HG03139 (cell line): ENCODE data around the gene INTS7.
"Not testable (repeated sequence)": the region's sequence is repeated elsewhere in the genome, so short reads cannot be mapped to it uniquely, and the experiment has no call there.

Source experiments
- ATAC-seq: cut with Tn5 transposase; IDR thresholded peaks from one replicate; pipeline ENCODE4 v1.9.1; 2021; ENCODE audit not compliant: unreplicated experiment

INTS7 gene

DNA sequence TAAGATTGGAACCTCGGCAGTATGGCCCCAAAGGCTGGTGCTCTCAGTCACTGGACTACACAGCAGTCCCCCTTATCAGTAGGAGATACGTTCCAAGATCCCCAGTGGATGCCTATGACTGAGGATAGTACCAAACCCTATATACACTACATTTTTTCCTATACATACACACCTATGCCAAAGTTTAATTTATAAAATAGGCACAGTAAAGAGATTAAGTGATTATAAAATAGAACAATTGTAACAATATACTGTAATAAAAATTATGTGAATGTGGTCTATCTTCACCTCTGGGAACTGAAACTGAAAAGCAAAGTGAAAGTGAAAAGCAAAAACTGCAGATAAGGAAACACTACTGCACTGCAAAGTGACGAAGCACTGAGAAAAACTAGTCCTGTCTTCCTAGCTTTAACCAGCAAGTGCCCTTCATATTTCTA lies 96.8 kb downstream of the INTS7 start:
- ATAC-seq: peak; percentile 20

DNA sequence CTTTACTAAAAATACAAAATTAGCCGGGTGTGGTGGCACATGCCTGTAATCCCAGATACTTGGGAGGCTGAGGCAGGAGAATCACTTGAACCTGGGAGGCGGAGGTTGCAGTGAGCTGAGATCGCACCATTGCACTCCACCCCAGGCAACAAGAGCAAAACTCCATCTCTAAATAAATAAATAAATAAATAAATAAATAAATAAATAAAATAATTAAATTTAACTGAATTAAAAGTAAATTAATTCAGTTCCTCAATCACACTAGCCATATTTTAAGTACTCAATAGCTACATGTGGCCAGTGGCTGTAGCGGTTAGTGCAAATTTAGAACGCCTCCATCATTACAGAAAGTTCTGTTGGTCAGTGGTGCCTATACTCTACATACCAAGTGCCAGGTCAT lies 97.9 kb downstream of the INTS7 start:
- not testable (repeated sequence) for ATAC-seq

DNA sequence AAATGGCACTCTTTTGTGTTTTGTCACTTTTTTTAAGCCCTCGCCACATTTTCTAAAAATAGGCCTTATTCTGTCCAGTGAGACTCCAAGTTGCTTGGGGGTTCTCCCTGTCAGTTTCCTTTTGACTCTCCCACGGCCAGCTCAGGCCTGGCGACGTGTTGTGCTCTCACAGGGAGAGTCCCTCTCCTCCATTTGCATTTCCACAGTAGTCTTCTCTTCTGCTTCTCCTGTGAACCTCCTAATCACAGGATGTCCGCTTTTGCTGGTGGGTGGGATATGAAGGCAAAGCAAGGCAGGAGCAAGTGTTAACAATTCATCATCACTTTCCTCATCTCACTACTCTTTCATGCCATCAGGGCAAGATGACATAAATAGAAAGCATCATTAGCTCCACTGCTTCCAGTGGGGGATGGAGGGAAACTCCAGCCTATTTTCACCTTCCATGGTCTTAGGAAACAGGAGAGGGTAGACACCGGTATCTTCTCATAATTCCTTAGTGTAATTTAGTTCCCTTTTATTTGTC lies 99.8 kb downstream of the INTS7 start:
- ATAC-seq: peak; percentile 59

DNA sequence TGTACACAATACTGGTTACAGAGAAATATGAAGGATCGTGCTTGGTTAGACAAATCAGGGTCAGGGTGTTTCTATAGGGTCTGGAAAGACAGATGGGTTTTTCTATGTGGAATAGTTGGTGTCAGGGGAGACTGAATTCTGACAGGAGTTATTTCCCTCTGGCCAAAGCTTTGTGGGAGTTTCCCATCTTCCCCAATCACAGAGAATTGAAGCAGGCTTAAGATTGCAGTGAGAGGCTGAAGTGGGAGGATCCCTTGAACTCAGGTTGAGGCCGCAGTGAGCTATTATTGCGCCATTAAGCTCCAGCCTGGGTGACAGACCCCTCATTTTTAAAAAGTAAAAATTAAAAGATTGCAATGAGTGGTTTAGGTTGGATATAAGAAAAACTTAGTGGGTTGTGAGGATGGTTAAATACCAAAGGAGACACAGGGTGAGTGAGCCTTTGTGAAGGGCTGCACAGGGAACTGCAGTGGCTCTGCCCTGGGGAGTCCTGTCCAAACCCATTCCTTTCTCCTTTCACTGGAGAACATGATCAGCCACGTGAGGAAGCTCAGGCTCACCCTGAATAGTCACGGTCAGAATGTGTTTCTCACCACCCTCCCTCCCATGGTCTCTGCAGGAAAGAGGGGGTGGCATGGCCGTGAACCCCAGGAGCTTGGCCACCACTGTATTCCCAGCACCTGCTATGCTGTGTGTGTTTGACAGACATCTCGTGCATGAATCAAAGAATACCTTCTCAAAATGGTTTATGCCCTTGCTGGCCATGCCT lies 101.2 kb downstream of the INTS7 start:
- ATAC-seq: no peak

DNA sequence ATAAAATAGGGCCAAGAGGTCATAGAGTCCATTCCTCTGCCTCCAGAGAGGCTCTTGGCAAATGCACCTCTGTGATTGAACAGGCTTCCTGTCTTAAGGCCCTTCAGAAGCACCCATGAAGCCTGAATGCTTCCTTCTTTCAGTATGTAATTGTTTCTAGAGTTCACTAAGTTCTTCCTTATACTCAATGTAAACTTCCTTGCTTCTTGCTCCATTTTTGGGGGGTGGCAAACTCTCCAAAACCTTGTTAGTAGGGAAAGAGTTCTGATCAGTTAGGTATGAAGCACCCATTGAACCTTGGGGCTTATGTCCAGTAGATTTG lies 102.5 kb downstream of the INTS7 start:
- no peak for ATAC-seq

DNA sequence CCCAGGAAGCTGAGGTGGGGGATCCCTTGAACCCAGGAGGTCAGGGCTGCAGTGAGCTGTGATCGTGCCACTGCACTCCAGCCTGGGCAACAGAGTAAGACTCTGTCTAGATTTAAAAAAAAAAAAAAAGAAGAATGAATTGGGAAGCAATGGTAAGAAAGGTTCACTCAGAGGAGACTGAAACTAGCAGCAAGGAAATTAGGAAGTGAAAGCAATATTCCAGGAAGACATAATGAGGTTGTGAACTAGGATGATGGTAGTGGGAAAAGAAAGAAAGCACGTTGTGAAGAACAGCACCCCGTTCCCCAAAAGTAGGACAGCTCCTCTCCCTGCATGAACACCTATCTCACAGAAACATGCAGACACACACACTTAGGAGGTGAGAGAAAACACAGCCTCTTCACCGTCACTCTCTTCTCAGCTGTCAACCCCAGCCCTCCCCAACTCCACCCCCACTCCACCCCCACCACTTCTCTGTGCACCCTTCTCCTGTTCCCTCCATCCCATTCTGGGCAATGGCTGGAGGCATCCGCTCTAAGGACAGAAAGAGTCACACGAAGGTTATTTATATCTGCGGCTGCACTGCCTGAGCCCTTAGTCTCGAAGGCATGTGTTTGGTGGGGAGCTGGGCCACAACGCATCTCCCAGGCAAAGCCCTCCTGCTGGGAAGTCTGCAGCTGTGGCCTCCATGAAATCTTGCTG lies 103.0 kb downstream of the INTS7 start:
- ATAC-seq: no peak

DNA sequence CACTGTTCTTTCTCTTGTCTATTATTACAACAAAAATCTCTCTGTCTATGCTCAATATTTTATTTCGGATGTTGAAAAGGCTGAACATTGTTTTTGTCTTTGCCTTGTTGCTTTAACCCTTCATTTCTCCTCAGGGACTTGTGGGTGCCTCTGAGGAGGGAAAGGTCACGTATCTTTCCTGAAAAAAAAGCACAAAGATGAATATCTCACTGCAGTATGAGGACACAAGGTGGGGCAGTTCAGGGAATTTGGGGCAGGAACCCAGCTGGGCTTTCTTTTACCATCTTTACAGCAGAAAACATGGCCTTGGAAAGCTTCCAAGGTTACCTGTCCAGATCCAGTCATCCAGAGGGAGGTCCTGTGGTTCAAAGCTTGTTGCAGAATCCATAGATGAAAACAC lies 105.7 kb downstream of the INTS7 start:
- ATAC-seq: no peak

DNA sequence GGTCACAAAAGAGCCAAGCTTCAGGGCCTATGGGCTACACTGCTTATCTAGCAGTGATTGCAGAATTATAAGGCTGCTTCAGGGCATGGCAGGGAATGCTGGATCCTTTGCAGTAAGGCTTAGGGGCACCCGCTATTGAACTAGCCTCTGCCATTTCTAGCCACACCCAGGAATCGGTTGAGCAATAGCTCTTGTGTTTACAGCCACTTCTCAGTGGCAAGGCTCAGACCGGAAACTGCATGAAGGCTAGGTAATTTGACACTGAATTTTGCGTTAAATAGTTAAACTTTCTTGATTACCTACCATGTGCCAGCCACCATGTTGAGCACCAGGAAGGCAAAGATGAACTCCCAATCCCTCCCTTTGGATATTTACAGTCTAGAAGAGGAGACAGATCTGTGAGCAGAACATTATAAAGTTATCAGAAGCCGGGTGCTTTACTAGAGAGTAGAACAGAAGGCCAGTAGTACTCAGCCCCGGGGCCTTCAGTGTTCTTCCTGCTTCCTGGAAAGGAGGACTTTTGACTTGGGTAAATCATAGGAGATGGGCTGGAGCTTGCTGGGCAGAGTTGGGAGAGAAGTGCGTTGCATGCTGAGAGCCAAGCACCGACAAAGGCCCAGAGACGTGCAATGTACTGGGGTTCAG lies 106.2 kb downstream of the INTS7 start:
- no peak for ATAC-seq

DNA sequence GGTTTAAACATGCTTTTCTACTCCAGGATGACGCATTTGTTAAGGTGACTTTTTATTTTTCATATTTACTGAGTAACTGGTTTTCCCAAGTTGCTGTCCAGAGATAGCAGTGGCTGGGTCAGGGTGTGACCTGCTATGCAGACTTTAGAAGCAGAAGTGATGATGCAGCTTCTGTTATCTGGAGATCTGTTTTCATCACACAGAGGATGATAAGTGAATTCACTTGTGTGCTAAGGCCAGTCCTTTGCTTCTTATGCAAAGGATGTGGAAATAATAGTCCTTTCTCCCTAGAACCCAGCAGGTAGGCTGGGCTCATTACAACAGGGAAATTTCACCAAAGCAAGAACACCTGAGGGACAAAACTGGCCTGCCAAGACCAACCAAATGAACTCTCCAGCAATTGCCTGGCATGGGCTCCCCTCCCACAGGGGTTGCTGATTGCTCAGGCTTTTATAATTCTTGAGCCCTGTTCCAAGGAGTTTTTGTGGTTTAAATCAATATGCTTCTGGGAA lies 107.0 kb downstream of the INTS7 start:
- ATAC-seq: no peak

DNA sequence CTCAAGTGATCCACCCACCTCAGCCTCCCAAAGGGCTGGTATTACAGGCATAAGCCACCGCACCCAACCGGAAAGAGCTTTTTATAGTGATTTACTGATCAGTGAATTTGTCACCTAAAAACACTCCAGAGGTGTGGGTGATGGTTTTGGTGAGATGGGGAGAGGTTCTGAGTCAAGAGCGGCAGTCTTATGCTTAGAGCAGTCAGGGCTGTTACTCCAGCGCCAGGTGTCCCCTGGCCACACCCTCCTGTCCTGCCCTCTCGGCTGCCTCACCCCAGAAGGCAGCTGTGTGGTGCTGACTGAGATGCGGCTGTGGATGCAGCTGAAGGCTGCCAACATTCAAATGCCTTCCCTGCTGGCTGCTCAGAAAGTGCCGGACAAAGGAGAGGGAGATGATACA lies 110.3 kb downstream of the INTS7 start:
- ATAC-seq: no peak

DNA sequence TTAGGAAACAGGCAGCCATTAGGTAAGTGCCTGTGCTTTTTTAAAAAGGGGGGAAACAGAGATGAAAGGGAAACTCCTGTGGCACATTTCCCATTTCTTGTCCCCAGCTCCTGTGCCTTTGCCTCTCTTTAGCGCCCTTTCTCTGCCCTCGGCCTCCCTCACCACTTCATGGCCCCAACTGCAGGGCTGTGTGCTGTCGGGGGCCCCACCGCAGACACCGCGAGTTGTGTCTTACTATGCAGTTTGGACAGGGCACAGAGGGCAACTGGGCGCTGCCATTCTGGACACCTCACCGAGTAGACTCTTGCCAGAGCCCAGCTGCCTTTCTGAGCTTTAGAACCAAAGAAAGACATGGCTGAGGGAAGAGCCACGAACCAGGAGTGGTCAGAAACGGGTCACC lies 111.1 kb downstream of the INTS7 start:
- no peak for ATAC-seq

DNA sequence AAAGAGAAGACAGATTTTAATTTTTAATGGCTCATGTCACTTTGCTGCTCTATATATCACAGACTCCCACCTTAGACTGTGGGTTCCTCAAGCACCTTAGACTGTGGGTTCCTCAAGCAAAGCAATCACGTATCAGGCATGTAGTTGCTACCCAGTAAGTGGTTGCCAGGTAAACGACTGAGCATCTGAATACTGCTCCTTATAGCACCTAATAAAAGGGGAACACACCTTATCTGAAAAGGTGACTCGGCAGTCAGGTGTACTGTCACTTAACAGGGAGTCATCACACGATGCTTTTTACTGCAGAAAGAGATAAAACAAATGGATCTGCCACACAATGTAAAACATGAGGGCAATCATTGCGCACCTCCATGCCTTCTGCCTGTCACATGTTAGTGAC lies 112.3 kb downstream of the INTS7 start:
- no peak for ATAC-seq

DNA sequence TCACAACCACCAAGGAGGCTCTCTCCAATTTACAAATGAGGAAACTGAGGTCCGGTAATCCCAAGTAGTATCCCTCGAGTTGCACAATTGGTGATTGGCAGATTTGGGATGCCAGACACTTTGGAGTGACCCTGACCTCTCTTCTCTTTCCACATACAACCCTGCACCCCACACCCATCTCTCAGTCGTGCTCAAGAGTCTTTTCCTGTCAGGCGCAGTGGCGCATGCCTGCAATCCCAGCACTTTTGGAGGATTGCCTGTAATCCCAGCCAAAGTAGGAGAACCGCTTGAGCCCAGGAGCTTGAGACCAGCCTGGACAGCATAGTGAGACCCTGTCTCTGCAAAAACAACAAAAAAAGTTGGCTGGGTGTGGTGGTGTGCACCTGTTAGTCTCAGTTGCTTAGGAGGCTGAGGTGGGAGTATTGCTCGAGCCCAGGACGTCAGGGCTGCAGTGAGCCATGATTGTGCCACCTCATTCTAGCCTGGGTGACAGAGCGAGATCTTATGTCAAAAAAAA lies 113.7 kb downstream of the INTS7 start:
- no peak for ATAC-seq

DNA sequence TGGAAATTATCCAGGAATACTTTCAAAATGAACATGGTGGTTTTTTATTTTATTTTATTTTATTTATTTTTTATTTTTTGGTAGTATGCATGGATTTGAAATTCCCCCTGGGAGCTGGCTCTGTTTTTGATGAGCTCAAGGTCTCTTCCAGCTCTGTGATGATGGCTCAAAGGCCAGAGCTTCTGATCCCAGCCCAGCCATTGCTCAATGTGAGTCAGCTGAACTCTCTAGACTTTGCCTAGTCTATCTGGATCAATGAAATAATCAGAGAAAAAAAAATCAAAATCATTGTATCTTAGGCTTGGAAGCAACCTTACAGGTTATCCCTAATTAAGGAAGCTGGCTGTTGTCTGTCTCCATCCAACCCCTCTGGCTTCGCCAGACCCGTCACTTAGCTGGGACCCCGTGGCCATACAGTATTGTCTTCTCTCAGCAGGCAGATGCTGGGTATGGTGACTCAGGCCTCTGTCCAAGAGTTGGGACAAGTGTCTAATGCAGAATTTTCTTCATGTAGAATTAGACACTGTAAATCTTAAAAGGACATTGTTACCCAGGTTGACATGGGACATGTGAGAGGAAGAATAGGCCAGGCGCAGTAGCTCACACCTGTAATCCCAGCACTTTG lies 114.6 kb downstream of the INTS7 start:
- no peak for ATAC-seq

DNA sequence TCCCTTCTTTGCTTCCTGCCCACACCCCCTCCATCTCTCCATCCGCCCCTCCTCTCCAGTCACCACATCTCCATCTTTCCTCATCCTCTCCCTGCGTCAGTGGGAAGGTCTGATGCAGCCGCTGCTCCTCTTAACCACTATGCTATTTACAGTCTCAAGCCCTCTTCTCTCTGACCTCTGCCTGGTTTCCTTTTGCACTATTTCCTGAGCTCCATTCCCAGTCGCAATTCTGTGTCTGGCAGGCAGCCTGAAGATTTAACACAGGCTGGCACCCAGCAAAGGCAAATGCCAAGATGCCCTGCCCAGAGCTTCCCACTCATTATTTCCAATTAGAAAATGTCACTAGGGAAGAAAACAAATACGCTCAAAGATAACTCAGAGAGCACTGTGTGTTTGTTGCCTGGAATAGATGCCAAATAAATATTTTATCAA lies 115.2 kb downstream of the INTS7 start:
- no peak for ATAC-seq

DNA sequence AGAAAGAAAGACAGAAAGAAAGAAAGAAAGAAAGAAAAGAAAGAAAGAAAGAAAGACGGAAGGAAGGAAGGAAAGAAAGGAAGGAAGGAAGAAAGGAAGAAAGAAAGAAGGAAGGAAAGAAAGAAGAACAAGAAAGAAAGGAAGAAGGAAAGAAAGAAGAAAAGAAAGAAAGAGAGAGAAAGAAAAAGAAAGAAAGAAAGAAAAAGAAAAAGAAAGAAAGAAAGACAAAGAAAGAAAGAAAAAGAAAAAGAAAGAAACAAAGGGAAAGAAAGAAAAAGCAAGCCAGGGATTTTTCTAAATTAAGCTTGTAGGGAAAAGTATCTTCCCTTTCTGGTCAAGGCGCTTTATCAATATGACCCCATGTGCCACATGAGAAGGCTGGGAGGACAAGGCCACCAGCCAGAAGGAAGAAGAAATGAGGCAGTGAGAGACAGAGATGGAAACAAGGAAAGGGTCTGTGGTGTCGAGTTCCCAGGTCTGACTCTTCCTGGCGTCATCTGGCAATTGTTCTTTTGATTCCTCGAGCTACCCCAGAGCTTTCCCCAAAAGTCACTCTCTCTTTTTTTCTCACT lies 116.4 kb downstream of the INTS7 start:
- ATAC-seq: no peak

DNA sequence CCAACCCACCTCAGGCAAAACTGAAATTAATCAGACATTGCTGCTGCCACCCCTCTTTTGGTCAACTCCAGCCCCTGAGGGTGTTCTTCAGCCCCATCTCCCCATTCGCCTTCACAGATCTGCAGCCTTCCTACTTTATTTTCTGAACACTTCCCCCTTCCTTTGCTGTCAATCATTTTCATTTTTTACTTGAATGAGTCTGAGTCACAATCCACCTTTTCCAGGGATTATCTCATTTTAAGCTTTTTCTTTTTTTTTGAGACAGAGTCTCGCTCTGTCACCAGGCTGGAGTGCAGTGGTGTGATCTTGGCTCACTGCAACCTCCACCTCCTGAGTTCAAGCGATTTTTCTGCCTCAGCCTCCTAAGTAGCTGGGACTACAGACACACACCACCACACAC lies 118.9 kb downstream of the INTS7 start:
- not testable (repeated sequence) for ATAC-seq

DNA sequence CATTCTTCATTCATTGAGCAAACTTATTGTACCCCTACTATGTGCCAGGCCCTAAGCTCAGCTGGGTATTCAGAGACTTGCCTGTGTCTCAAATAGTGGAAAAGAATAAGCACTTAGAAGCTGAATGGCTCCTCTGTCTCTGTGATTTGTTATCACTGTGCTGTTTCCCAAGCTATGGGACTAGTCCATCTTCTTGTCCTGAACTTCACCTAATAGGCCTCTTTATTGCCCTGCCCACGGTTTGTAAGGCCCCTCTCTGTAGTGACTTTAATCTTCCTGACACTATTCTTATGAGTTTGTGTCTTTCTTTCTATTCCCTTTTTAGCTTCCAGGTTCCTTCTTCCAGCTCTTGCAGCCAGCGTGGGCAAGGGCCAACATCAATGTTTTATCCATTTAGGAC lies 119.4 kb downstream of the INTS7 start:
- no peak for ATAC-seq

DNA sequence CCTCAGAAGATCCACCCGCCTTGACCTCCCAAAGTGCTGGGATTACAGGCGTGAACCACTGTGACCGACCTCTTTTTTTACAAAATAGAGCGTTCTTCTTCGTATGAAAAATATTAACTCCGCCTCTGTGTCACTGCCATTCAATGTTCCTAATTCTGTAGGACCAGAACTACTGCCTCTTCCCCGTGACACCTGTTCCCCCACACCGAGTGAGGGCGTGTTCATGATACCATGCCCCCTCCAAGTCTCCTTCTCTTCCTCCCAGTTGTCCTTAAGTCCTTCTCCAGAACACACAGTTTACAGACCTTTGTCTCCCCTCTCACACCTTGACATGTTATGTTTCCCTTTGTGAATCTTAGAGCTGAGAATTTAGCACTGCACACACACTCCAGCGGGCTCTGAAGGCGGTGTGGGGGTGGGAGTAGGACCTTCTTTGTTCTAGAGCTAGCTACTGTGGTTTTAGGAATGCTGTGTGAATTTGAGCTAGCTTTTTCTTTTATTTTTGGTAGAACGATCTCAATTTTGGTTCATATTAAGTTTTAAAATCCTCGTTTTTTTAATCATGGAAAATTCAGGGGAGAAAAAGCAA lies 122.4 kb downstream of the INTS7 start:
- ATAC-seq: no peak

DNA sequence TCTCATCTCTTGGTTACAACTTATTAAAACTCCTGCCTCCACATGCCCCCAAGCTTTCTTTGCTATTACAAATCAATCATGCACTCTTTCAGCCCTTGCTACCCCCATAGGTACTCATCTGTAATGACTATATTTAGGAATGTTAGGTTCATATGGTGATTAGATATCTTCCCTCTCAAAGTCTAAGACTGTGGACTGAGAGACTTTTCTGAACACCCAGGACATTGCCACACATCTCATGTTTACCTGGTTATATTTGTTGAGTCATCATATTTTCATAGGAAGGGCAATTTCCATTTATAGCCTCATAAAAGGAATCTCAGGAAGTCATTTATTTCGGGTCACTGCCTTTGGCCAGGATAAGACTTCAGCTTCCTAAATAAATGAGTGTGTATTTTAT lies 123.3 kb downstream of the INTS7 start:
- ATAC-seq: no peak
